22Rv1 (cell line): ENCODE data around the gene ALDH16A1.

ENCODE experiments used
- CTCF ChIP-seq: fragments of 450-650 bp; IDR thresholded peaks from 2 replicates; pipeline ENCODE4 v1.5.1; 2017; ENCODE audit warnings: mild to moderate bottlenecking
- ZFX ChIP-seq: fragments of 450-650 bp; IDR thresholded peaks from 2 replicates; pipeline ENCODE4 v1.6.1; 2017; ENCODE audit warnings: antibody characterized with exemption, borderline replicate concordance

- no peak for TF ChIP-seq CTCF
- TF ChIP-seq ZFX, result no peak
These were observed 54.9 kb downstream of the ALDH16A1 start for GRCh38 chr19:49507803-49508494.
